IMR-90 (cell line): ENCODE results near the gene CSNK1G2.

Source experiments
- FOS ChIP-seq: fragments of 150-350 bp; IDR thresholded peaks from 2 replicates; pipeline ENCODE4 v1.6.1; 2016; ENCODE audit warnings: low read depth, low read length
- MAZ ChIP-seq: IDR thresholded peaks from 2 replicates; pipeline ENCODE4 v1.6.1; 2012; ENCODE audit warnings: low read depth, mild to moderate bottlenecking, low read length, improper control_type of control experiment, moderate library complexity, borderline replicate concordance
- NFE2L2 ChIP-seq: fragments of 150-350 bp; IDR thresholded peaks from 2 replicates; pipeline ENCODE4 v1.6.1; 2016; ENCODE audit warnings: low read depth, mild to moderate bottlenecking, low read length
- POLR2A ChIP-seq: IDR thresholded peaks from 2 replicates; pipeline ENCODE4 v1.6.1; 2012; ENCODE audit warnings: mild to moderate bottlenecking, low read depth, low read length
- RCOR1 ChIP-seq: IDR thresholded peaks from 2 replicates; pipeline ENCODE4 v1.6.1; 2012; ENCODE audit warnings: mild to moderate bottlenecking, low read length, improper control_type of control experiment; ENCODE audit not compliant: insufficient replicate concordance
- RFX5 ChIP-seq: IDR thresholded peaks from 2 replicates; pipeline ENCODE4 v1.8.0; 2012; ENCODE audit warnings: low read depth, mild to moderate bottlenecking, low read length, moderate library complexity
- TF ChIP-seq, protein P1 (sequence below): conservative IDR thresholded peaks from 2 replicates; pipeline ENCODE4 v1.5.1; 2012; ENCODE audit warnings: mild to moderate bottlenecking, low read depth, low read length, improper control_type of control experiment
- TF ChIP-seq, protein P2 (sequence below): fragments of 150-350 bp; IDR thresholded peaks from 2 replicates; pipeline ENCODE4 v1.6.1; 2017; ENCODE audit warnings: mild to moderate bottlenecking, antibody characterized with exemption, low read length, low read depth

DNA sequence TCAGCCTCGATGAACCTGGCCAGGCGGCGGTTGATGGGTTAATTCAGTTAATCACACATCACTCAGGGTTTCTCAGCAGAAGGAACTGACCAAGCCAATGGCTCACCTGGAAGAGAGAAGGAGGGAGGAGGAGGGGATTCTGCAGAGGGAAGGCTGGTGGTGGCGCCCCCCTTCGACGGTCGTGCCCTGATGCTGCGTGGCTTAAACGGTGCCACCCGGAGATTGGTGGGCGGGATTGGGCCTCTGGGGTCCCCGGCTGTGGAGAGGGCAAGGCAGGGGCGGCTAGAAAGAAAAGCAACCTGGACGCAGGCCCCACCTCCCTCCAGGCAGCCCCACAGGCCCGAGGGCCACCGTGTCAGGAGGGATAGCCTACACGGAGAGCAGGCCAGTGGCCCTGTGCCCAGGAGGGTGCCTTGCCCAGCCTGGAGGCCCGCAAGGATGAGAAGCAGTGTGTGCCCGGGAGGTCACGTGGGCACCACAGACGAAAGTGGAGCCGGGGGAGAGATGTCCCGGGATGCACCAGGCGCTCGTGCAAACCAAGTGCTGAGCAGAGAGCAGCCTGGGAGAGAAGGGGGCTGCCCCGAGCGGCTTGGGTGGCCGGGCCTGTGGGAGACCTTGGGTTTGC is 16.0 kb downstream of the CSNK1G2 start:
- TF ChIP-seq, protein P1, sequence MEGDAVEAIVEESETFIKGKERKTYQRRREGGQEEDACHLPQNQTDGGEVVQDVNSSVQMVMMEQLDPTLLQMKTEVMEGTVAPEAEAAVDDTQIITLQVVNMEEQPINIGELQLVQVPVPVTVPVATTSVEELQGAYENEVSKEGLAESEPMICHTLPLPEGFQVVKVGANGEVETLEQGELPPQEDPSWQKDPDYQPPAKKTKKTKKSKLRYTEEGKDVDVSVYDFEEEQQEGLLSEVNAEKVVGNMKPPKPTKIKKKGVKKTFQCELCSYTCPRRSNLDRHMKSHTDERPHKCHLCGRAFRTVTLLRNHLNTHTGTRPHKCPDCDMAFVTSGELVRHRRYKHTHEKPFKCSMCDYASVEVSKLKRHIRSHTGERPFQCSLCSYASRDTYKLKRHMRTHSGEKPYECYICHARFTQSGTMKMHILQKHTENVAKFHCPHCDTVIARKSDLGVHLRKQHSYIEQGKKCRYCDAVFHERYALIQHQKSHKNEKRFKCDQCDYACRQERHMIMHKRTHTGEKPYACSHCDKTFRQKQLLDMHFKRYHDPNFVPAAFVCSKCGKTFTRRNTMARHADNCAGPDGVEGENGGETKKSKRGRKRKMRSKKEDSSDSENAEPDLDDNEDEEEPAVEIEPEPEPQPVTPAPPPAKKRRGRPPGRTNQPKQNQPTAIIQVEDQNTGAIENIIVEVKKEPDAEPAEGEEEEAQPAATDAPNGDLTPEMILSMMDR = no peak
- no peak for TF ChIP-seq FOS
- TF ChIP-seq POLR2A = no peak
- TF ChIP-seq NFE2L2 = no peak
- no peak for TF ChIP-seq RCOR1
- TF ChIP-seq, protein P2, sequence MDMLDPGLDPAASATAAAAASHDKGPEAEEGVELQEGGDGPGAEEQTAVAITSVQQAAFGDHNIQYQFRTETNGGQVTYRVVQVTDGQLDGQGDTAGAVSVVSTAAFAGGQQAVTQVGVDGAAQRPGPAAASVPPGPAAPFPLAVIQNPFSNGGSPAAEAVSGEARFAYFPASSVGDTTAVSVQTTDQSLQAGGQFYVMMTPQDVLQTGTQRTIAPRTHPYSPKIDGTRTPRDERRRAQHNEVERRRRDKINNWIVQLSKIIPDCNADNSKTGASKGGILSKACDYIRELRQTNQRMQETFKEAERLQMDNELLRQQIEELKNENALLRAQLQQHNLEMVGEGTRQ = no peak
- TF ChIP-seq MAZ = no peak
- TF ChIP-seq RFX5 = no peak
